Breast epithelium (tissue), 4 donors: ENCODE measurements around the gene LHPP. TPM values are rescaled to one million over a fixed set of nuclear protein-coding genes. Genes with fewer than 3 reads are reported as not detected.

Experiments
- DNase-seq, 2 donors: peaks; one replicate each; pipeline ENCODE4 v3.0.0-alpha.2; 2019; ENCODE audit warnings: low spot score in 2 of 2
- H3K27ac ChIP-seq, 2 donors: fragments of 200-600 bp; sonication (generic) in 1 of 2; one replicate each; pipeline ENCODE4 v1.5.1; 2016 to 2019; ENCODE audit warnings: mild to moderate bottlenecking in 1 of 2
- H3K27me3 ChIP-seq, 2 donors: fragments of 200-600 bp; sonication (generic) in 1 of 2; one replicate each; pipeline versions ENCODE4 v1.5.1 to v1.6.0; 2017 to 2019; ENCODE audit warnings: control low read depth in 1 of 2, mild to moderate bottlenecking in 1 of 2
- H3K36me3 ChIP-seq: fragments of 200-600 bp; one replicate; pipeline ENCODE4 v1.5.1; 2019
- H3K4me1 ChIP-seq, 2 donors: fragments of 200-600 bp; sonication (generic); one replicate each; pipeline ENCODE4 v1.5.1; 2016 to 2019; ENCODE audit warnings: control low read depth in 1 of 2
- H3K4me3 ChIP-seq, 3 donors: fragments of 200-600 bp; sonication (generic); 1 replicate in 2 of 3; 2 replicates in 1 of 3; pipeline ENCODE4 v1.5.1; 2016 to 2019; ENCODE audit warnings: mild to moderate bottlenecking in 3 of 3, moderate library complexity in 2 of 3
- H3K9me3 ChIP-seq, 2 donors: fragments of 200-600 bp; sonication (generic) in 1 of 2; one replicate each; pipeline ENCODE4 v1.5.1; 2016 to 2019; ENCODE audit warnings: control low read depth in 1 of 2
- CTCF ChIP-seq, 3 donors: fragments of 450-650 bp; IDR thresholded peaks; one replicate each; pipeline ENCODE4 v1.5.1; 2016 to 2017; ENCODE audit warnings: antibody characterized with exemption in 3 of 3, mild to moderate bottlenecking in 3 of 3, moderate library complexity in 3 of 3
- POLR2A ChIP-seq: fragments of 450-650 bp; IDR thresholded peaks from one replicate; pipeline ENCODE4 v1.6.1; 2016; ENCODE audit warnings: antibody characterized with exemption, mild to moderate bottlenecking, moderate library complexity
- POLR2AphosphoS5 ChIP-seq, 3 donors: sonication (generic); formaldehyde crosslinking; IDR thresholded peaks; one replicate each; pipeline ENCODE4 v1.6.1; 2017; ENCODE audit warnings: antibody characterized with exemption in 3 of 3
- intact Hi-C: fragments of 100-400 bp; cut with DNase I; formaldehyde crosslinking; loops from one replicate; pipeline ENCODE4 v1.15.1; 2023; ENCODE audit warnings: low total_unique reads
- total RNA-seq, 3 donors: library from RNA; depleted of rRNA; stranded (reverse); fragments of >200 nt; gene quantifications; one replicate each; pipeline ENCODE4 v1.1.0, GENCODE V29; 2016

The LHPP gene
- total RNA-seq, 3 donors from 2014 or later, result 13.1 to 19.6 (median 17.0) TPM

GRCh38 chr10:124541076-124541903 is 79.7 kb downstream of the LHPP start:
- Histone ChIP-seq H3K27me3 (no peaks in the 10 kb centered on the region), H3K9me3 (no peaks in the 10 kb centered on the region), H3K4me3 (no peak overlapping the region), H3K36me3 (no peaks in the 10 kb centered on the region), H3K27ac (no peak overlapping the region), H3K4me1 (no peaks in the 10 kb centered on the region)
- no peak for DNase-seq
- intact Hi-C loops, result loop anchor here (5.0 kb wide), 1 partner anchor 201 kb away; the partner anchor contains the start of gene FAM53B
- TF ChIP-seq POLR2AphosphoS5 (IDR thresholded peaks at IDR 0.05), result no peak
- no peak for TF ChIP-seq POLR2A
- TF ChIP-seq CTCF (IDR thresholded peaks at IDR 0.05), result no peak

DNA sequence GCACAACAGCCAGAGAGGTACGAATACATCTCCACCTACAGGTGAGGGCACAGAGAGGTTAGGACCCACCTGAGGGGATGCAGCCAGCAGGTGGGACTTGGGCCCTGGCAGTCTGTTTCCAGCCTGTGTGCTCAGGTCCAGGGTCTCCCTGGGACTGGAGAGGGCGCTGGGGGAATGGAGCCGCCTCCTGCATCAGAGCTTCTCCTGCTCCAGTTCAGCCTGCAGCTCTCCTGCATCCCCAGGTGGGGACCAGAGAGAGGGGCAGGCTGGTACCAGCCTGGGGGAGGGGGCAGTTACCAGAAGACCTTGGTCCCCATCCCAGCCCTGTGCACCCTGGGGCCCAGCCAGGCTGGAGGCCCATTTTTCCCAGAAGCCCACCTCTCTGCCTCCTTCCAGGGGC is 80.7 kb downstream of the LHPP start:
- no peak for DNase-seq
- Histone ChIP-seq H3K36me3 (no peaks in the 10 kb centered on the region), H3K27ac (no peak overlapping the region), H3K27me3 (no peaks in the 10 kb centered on the region), H3K4me3 (no peak overlapping the region), H3K9me3 (no peaks in the 10 kb centered on the region), H3K4me1 (no peaks in the 10 kb centered on the region)
- intact Hi-C loops, result loop anchor here (1.0 to 5.0 kb wide), 2 partner anchors 18 to 200 kb away; partner anchors contain the start of gene FAM53B
- TF ChIP-seq POLR2AphosphoS5 (IDR thresholded peaks at IDR 0.05) (no peak), POLR2A (no peak), CTCF (IDR thresholded peaks at IDR 0.05) (no peak)

DNA sequence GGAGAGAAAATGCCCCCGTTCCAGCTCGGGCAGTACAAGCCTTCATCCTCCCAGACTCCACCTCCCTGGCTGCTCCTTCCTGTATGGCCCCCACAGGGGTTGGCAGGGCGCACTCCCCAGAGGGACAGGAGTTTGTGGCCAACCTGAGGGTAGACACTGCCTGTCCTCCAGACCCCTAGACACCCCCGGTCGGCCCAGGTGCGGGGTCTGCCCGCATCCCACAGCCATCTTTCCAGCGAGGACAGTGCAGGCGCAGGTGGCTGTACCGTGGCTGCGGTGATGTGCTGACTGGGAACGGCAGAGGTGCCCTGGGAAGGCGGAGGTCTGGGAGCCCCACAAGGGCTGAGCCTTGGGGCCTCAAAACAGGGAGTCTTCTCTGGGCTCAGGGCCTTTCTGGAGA is 81.5 kb downstream of the LHPP start:
- no peaks in the 10 kb centered on the region for H3K9me3 ChIP-seq
- H3K4me1 ChIP-seq, result no peaks in the 10 kb centered on the region
- TF ChIP-seq POLR2AphosphoS5 (IDR thresholded peaks at IDR 0.05) (no peak), CTCF (IDR thresholded peaks at IDR 0.05) (no peak), POLR2A (no peak)
- no peak for DNase-seq
- no peaks in the 10 kb centered on the region for H3K36me3 ChIP-seq
- intact Hi-C loops, result loop anchor here (5.0 kb wide), 1 partner anchor 199 kb away; the partner anchor contains the start of gene FAM53B
- H3K27me3 ChIP-seq, result no peaks in the 10 kb centered on the region
- H3K27ac ChIP-seq, result no peak overlapping the region
- H3K4me3 ChIP-seq, result no peak overlapping the region

- no peaks in the 10 kb centered on the region for H3K27me3 ChIP-seq
- DNase-seq, result no peak
- TF ChIP-seq POLR2AphosphoS5 (IDR thresholded peaks at IDR 0.05) (no peak), POLR2A (no peak), CTCF (IDR thresholded peaks at IDR 0.05) (no peak)
- H3K27ac ChIP-seq, result no peak overlapping the region
- H3K36me3 ChIP-seq, result no peaks in the 10 kb centered on the region
- no peaks in the 10 kb centered on the region for H3K9me3 ChIP-seq
- H3K4me3 ChIP-seq, result no peak overlapping the region
- H3K4me1 ChIP-seq, result no peaks in the 10 kb centered on the region
- intact Hi-C loops, result loop anchor here (5.0 kb wide), 1 partner anchor 198 kb away; the partner anchor contains the start of gene FAM53B
Measured at GRCh38 chr10:124543971-124544370, 82.3 kb downstream of the LHPP start.

GRCh38 chr10:124544711-124545110 is 83.1 kb downstream of the LHPP start:
- Histone ChIP-seq H3K27ac (no peak overlapping the region), H3K27me3 (no peaks in the 10 kb centered on the region), H3K36me3 (no peaks in the 10 kb centered on the region), H3K9me3 (no peaks in the 10 kb centered on the region), H3K4me3 (no peak overlapping the region), H3K4me1 (no peaks in the 10 kb centered on the region)
- TF ChIP-seq POLR2AphosphoS5 (IDR thresholded peaks at IDR 0.05) (no peak), CTCF (IDR thresholded peaks at IDR 0.05) (no peak), POLR2A (no peak)
- no peak for DNase-seq
- intact Hi-C loops, result loop anchor here (5.0 kb wide), 1 partner anchor 198 kb away; the partner anchor contains the start of gene FAM53B
